Measurements from ENCODE around the gene TIFAB.
"Not testable (repeated sequence)": the region's sequence is repeated elsewhere in the genome, so short reads cannot be mapped to it uniquely, and the experiment has no call there.

TIFAB gene

GRCh38 chr5:135452321-135453030, at the start of gene TIFAB:
TSS of gene TIFAB (minus strand) at chr5:135452351. CDS start at chr5:135449939, 2,412 bp downstream.
- no peak for DNase-seq (ENCODE audit: low read depth in 2 of 2)

- no peak for DNase-seq (ENCODE audit: low read depth in 2 of 2)
Measured at GRCh38 chr5:135498637-135498995, 46.5 kb upstream of the TIFAB start.

- no peak for DNase-seq (ENCODE audit: low read depth in 2 of 2)
Measured at GRCh38 chr5:135497971-135498636, 46.0 kb upstream of the TIFAB start.

GRCh38 chr5:135495531-135495930, 43.4 kb upstream of the TIFAB start:
- DNase-seq (ENCODE audit: low read depth in 2 of 2), result not testable (repeated sequence)

- no peak for DNase-seq (ENCODE audit: low read depth in 2 of 2)
Measured at GRCh38 chr5:135494196-135494595, 42.0 kb upstream of the TIFAB start.

- no peak for DNase-seq (ENCODE audit: low read depth in 2 of 2)
Measured at GRCh38 chr5:135493406-135494180, 41.4 kb upstream of the TIFAB start.

GRCh38 chr5:135492319-135492626, 40.1 kb upstream of the TIFAB start:
- DNase-seq (ENCODE audit: low read depth in 2 of 2), result no peak

GRCh38 chr5:135491552-135492318, 39.6 kb upstream of the TIFAB start:
- DNase-seq (ENCODE audit: low read depth in 2 of 2), result no peak

GRCh38 chr5:135491038-135491551, 38.9 kb upstream of the TIFAB start:
- DNase-seq (ENCODE audit: low read depth in 2 of 2), result no peak

- DNase-seq (ENCODE audit: low read depth in 2 of 2), result no peak
Measured at GRCh38 chr5:135490245-135491037, 38.3 kb upstream of the TIFAB start.

- no peak for DNase-seq (ENCODE audit: low read depth in 2 of 2)
Measured at GRCh38 chr5:135489466-135490244, 37.5 kb upstream of the TIFAB start.

- DNase-seq (ENCODE audit: low read depth in 2 of 2), result no peak
Measured at GRCh38 chr5:135488727-135489465, 36.7 kb upstream of the TIFAB start.

- DNase-seq (ENCODE audit: low read depth in 2 of 2), result no peak
Measured at GRCh38 chr5:135487839-135488514, 35.8 kb upstream of the TIFAB start.

GRCh38 chr5:135487037-135487395, 34.9 kb upstream of the TIFAB start:
- DNase-seq (ENCODE audit: low read depth in 2 of 2), result no peak

- no peak for DNase-seq (ENCODE audit: low read depth in 2 of 2)
Measured at GRCh38 chr5:135486131-135487036, 34.2 kb upstream of the TIFAB start.

- no peak for DNase-seq (ENCODE audit: low read depth in 2 of 2)
Measured at GRCh38 chr5:135484674-135485086, 32.5 kb upstream of the TIFAB start.

- no peak for DNase-seq (ENCODE audit: low read depth in 2 of 2)
Measured at GRCh38 chr5:135483254-135483653, 31.1 kb upstream of the TIFAB start.

GRCh38 chr5:135482381-135482933, 30.3 kb upstream of the TIFAB start:
- DNase-seq (ENCODE audit: low read depth in 2 of 2), result no peak
